GM18526 (cell line): Measurements from ENCODE around the gene ARL5A.

Experiments used
- POLR2A ChIP-seq: IDR thresholded peaks from 3 replicates; pipeline ENCODE4 v1.6.1; 2011; ENCODE audit not compliant: insufficient read length; ENCODE audit errors: extremely low read depth

Gene ARL5A

DNA sequence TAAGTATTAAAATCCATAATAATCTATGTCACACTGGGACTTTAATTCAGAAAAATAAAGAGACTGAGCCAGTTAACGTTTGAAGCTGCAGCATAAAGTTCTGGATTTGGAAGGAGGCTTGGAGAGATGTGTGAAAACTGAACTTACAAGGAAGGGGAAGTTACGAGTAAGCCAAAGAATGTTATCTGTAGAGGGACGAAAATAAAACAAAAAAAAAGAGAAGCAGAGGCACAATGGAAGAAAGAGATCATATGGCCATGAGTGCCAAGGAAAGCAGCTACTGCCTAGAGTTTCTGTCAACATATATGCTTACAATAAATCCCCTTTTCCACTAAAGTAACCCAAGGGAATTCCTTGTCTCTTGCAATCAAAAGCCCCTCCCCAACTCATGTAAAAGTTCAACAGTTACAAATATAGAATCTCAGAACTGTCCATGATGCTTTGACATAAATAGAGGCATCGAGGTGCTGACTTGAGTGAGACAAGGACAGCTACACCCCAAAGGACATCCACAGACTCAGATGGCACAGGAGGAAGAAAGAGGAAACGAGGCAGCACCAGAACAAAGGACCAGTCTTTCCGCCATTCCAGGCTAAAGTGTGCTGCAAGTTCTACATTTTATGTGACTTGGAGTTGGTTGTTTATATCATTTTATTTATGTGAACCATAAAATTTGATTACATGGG is 16.1 kb upstream of the ARL5A start:
- no peak for TF ChIP-seq POLR2A

DNA sequence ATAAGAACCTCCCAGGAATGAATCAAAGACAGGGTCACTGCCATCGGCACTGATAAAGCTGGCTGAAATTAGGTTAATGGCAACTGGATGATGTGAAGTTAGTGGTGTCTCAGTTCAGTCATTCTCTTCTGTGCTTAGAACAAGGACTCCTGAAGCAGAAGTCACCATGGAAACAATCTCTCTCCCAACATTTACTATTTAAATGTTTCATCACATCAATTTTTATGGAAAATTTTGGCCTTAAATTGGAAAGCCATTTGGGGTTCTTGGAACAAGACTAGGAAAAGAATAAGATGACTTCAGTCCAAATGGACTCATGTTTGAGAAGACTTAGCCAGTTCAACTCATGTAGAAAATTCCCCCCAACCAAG is 15.5 kb upstream of the ARL5A start:
- no peak for TF ChIP-seq POLR2A

- no peak for TF ChIP-seq POLR2A
Observed at GRCh38 chr2:151842830-151843690, 14.8 kb upstream of the ARL5A start.

DNA sequence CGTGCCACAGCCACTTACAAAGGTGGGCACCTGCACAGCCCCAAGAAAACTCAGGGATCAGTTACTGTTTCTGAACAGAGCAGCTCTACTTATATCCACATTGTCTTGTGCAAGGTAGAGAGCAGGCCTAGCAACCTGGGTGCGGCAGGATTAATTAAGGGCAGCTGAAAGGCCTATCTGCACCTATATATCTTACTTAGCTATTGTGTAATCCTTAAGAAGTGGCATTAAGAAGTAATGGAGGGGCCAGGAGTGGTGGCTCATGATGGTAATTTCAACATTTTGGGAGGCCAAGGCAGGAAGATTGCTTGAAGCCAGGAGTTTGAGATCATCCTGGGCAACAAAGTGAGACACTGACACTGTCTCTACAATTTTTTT is 12.8 kb upstream of the ARL5A start:
- TF ChIP-seq POLR2A = no peak

DNA sequence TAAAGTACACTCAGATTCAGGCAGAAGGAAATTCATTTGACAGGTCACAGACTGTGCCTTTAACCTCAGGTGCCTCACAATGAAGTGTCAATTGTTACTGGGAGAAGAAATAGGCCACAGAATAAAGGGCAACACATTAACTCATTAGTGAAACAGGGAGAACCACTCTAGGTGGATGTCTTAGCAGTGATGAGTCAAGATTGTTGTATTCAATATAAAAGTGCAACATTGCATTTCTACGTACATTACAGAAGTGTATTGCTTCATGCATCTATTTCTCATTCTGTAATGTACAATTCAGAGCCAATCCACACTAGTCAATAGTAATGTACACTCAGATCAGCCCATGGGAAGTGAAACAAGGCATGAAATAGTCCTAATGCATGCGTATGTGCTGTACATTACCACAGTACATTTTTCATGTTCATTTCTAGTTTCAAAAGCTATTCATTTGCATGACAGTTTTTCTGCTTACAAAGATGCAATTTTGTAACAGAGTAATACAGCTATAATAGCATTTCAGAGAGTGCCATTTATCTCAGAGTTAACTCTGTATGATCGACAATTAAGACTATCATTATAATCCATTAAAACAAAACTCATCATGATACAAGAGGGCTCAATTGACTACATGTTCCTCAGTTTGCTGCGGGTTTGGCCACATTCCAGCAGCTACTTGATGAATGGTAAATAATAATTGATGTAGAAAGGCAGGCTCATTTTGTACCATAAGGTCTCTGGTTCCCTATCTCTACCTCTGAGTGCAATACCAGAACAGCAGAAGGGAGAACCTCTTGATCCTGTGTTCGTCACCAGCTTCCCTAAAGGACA is 12.2 kb upstream of the ARL5A start:
- TF ChIP-seq POLR2A = no peak

DNA sequence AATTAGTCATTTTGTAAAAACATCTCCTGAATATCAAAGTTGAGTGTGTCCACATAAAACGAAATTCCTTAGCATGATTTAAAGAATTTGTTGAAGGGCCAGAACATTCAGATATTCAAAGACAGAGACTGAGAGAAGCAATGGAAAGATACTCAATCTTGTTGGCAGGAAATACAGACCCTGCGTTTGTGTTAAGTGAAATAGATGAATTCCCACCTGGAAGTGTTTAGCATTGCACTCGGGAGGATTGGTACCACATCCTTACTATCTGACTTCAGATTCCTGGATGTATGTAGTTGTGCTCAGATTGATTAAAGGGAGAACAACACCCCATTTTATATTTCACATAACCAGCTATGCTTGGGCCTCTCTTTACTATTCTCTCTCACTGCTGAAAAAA is 9.7 kb upstream of the ARL5A start:
- no peak for TF ChIP-seq POLR2A

DNA sequence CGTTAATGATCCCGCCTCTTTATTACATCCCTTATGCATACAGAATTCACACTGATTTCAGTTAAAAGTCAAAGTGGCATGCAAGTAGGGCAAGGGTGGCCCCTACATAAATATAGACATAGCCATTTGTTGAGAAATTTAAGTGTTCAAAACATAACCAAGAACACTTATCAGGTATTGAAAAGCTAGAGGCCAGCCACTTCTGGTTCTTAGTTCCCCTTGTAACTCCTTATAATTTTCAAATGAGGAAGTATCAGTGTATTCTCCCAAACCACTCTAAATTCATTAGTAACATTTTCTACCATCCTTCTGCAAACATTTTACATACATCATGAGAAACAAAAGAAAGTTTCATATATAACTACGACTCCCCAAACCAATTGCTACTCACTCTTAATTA is 5.8 kb upstream of the ARL5A start:
- no peak for TF ChIP-seq POLR2A

DNA sequence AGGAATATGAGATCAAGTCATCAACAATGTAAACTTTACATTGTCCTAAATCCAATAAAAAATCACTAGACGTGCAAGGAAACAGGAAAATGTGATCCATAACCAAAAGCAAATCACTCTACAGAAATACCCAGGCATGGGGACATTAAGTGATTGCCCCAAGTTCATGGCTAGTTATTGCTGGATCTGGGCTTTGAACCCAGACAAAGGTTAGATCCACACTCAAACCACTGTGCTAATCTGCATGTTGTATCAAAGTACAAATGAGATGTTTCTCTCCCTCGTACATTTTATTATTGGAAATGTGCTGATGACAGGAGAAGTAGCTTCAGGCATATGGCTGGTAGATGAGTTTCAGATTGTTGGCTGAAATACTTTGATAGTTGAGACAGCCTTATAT is 2.7 kb upstream of the ARL5A start:
- TF ChIP-seq POLR2A = no peak

DNA sequence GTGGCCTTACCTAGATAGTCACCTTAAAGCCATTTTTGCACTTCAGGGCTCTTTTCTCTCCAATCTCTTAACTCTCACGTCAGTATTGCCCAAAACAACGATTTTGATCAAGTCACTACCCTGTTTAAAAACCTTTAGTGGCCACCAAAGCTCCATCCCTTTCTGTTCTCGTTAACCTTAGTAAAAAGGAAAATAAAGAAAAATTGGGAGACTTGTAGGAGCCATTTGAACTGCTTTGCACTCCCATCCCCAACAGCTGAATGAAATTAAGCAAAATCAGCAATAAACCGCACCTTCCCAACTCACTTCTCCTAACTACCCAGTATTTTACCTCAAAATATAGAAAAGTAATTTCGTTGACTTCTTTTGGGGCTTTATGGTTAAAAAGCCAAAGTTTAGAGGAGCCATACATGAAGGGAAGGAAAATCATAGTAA is 686 bp upstream of the ARL5A start:
- TF ChIP-seq POLR2A = no peak

GRCh38 chr2:151827564-151828142 is 568 bp downstream of the ARL5A start:
- TF ChIP-seq POLR2A = no peak

GRCh38 chr2:151826737-151827157 is 1.5 kb downstream of the ARL5A start:
- no peak for TF ChIP-seq POLR2A

DNA sequence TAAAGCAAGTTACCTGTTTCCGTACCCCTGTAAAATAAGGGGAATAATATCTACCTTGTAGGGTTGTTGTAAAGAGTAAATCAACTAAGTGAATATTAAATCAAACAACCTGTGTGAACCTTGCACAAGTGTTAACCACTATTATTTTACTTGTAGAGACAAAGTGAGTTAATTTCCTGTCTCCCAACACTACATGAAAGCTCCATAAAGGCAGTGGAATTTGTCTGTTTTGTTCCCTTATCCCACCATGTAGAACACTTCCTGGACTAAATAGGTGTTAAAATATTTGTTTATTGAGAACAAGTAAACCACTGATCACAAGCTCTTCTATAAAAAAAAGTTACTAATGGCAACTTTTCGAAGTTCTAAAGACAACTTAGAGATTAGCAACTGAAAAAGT is 3.3 kb downstream of the ARL5A start:
- TF ChIP-seq POLR2A = no peak

GRCh38 chr2:151823651-151824050 is 4.6 kb downstream of the ARL5A start:
- no peak for TF ChIP-seq POLR2A

- TF ChIP-seq POLR2A = no peak
Observed at GRCh38 chr2:151819920-151820319, 8.3 kb downstream of the ARL5A start.

DNA sequence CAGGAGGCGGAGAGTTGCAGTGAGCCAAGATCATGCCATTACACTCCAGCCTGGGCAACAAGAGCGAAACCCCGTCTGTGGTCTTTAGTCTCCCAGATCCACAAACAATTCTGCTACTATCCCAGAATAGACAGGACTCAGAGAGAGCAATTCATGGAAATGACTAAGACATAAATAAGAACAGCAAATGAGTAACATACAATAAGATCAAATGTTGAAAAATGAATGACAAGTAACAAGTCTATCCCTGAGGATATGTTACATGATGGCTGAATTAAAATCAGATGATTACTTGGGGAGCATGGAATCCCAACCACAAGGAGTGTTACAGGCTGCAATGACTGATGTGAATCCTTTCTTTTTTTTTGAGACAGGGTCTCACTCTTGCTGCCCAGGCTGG is 10.3 kb downstream of the ARL5A start:
- no peak for TF ChIP-seq POLR2A
